ENCODE results near the gene PYCR2.
A peak's percentile ranks its signal among the peaks of the same experiment; 100 is the strongest.
"Not testable (repeated sequence)": the region's sequence is repeated elsewhere in the genome, so short reads cannot be mapped to it uniquely, and the experiment has no call there.

The PYCR2 gene

GRCh38 chr1:225888898-225889601, 35.0 kb downstream of the PYCR2 start, which contains the start of gene LEFTY1:
Gene LEFTY1, minus strand, starts transcription at chr1:225889146. Its CDS starts 80 bp downstream, at chr1:225889066.
- DNase-seq, result no peak

- no peak for DNase-seq
These were observed 35.7 kb downstream of the PYCR2 start for GRCh38 chr1:225888289-225888897.

GRCh38 chr1:225887554-225888288, 36.3 kb downstream of the PYCR2 start:
- DNase-seq, result not testable (repeated sequence)

- DNase-seq, result no peak
These were observed 37.1 kb downstream of the PYCR2 start for GRCh38 chr1:225887030-225887314.

- DNase-seq, result no peak
These were observed 37.7 kb downstream of the PYCR2 start for GRCh38 chr1:225886159-225887029.

- DNase-seq, result no peak
These were observed 38.7 kb downstream of the PYCR2 start for GRCh38 chr1:225885336-225885735.

GRCh38 chr1:225883616-225884265, 40.3 kb downstream of the PYCR2 start:
- DNase-seq, result no peak

GRCh38 chr1:225882694-225883615, 41.1 kb downstream of the PYCR2 start:
- DNase-seq, result no peak

GRCh38 chr1:225881959-225882693, 41.9 kb downstream of the PYCR2 start, which contains the start of gene TMEM63A:
Gene TMEM63A, minus strand, starts transcription at chr1:225882380. Its CDS starts 4,800 bp downstream, at chr1:225877580.
- DNase-seq, result peak; percentile 79

GRCh38 chr1:225881081-225881958, 42.7 kb downstream of the PYCR2 start:
- DNase-seq, result no peak

GRCh38 chr1:225880636-225881035, 43.4 kb downstream of the PYCR2 start:
- DNase-seq, result no peak

- DNase-seq, result no peak
These were observed 43.8 kb downstream of the PYCR2 start for GRCh38 chr1:225880222-225880588.

GRCh38 chr1:225879521-225880221, 44.4 kb downstream of the PYCR2 start:
- DNase-seq, result no peak

- DNase-seq, result no peak
These were observed 45.8 kb downstream of the PYCR2 start for GRCh38 chr1:225878282-225878681.

GRCh38 chr1:225877580-225877979, 46.5 kb downstream of the PYCR2 start:
- DNase-seq, result no peak

GRCh38 chr1:225876900-225877510, 47.0 kb downstream of the PYCR2 start:
- DNase-seq, result no peak

- no peak for DNase-seq
These were observed 48.8 kb downstream of the PYCR2 start for GRCh38 chr1:225875044-225875815.

- no peak for DNase-seq
These were observed 49.6 kb downstream of the PYCR2 start for GRCh38 chr1:225874431-225874830.
